Fibroblast of lung (primary cell): ENCODE data around the gene PCSK5.

Experiments used
- CTCF ChIP-seq, 2 donors: IDR thresholded peaks in 1 of 2; conservative IDR thresholded peaks in 1 of 2; 1 replicate in 1 of 2; 2 replicates in 1 of 2; pipeline ENCODE4 v1.5.1; 2011 to 2012; ENCODE audit warnings: low read length in 2 of 2, control low read depth in 1 of 2, inconsistent platforms in 1 of 2, low read depth in 1 of 2, mild to moderate bottlenecking in 1 of 2
- EZH2 ChIP-seq: IDR thresholded peaks from 2 replicates; pipeline ENCODE4 v1.5.1; 2012; ENCODE audit warnings: low read length, control low read depth, mild to moderate bottlenecking; ENCODE audit errors: missing control alignments

GRCh38 chr9:76004526-76004925 is 114.1 kb downstream of the PCSK5 start:
- no peak for TF ChIP-seq CTCF (conservative IDR thresholded peaks at IDR 0.05 in 1 of 2, IDR thresholded peaks at IDR 0.05 in 1 of 2; ENCODE audit: low read depth in 1 of 2, low read length in 2 of 2)
- TF ChIP-seq EZH2 = no peak
